SK-N-SH treated with all-trans-retinoic acid at 6 μM for 48 hours (cell line): ENCODE data around the gene ECI2.

ENCODE experiments used
- ESRRG ChIP-seq: fragments of 250-450 bp; sonication (Bioruptor Pico); IDR thresholded peaks from 2 replicates; pipeline ENCODE4 v1.6.1; 2021; ENCODE audit warnings: mild to moderate bottlenecking
- RARB ChIP-seq: fragments of 250-450 bp; sonication (Bioruptor Pico); IDR thresholded peaks from 2 replicates; pipeline ENCODE4 v1.8.0; 2021; ENCODE audit warnings: mild to moderate bottlenecking, moderate library complexity
- ZFP30 ChIP-seq: fragments of 450-650 bp; formaldehyde crosslinking; IDR thresholded peaks from 2 replicates; pipeline ENCODE4 v1.5.0; 2022; ENCODE audit warnings: mild to moderate bottlenecking, moderate library complexity
- ZNF70 ChIP-seq: fragments of 450-650 bp; formaldehyde crosslinking; IDR thresholded peaks from 2 replicates; pipeline ENCODE4 v1.5.0; 2020; ENCODE audit warnings: mild to moderate bottlenecking, moderate library complexity
- TF ChIP-seq, protein P1 (sequence below): fragments of 250-450 bp; sonication (Bioruptor Pico); IDR thresholded peaks from 2 replicates; pipeline ENCODE4 v1.8.0; 2020; ENCODE audit warnings: mild to moderate bottlenecking, moderate library complexity, borderline replicate concordance
- TF ChIP-seq, protein P2 (sequence below): fragments of 250-450 bp; sonication (Bioruptor Pico); IDR thresholded peaks from 2 replicates; pipeline ENCODE4 v1.5.1; 2021; ENCODE audit warnings: mild to moderate bottlenecking, moderate library complexity

DNA sequence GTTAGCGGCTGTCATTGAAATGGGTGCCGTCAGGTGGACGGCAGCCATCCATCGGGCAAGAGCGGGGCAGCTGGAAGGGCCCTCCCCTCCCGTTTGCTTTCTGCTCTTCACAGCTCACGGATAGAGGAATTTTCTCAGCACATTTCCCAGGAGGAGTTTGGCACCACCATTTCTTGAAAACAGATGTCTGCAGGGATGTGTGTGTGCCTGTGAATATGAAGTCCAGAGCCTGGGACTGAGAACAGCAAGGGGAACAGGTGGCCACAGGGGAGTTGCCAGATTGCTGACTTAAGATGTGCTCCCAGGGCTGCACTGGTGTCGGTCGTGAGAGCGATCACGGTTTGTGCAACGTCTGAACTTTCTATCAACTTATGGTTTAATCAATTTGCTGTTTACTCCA, 22.1 kb upstream of the ECI2 start:
- TF ChIP-seq, protein P1, sequence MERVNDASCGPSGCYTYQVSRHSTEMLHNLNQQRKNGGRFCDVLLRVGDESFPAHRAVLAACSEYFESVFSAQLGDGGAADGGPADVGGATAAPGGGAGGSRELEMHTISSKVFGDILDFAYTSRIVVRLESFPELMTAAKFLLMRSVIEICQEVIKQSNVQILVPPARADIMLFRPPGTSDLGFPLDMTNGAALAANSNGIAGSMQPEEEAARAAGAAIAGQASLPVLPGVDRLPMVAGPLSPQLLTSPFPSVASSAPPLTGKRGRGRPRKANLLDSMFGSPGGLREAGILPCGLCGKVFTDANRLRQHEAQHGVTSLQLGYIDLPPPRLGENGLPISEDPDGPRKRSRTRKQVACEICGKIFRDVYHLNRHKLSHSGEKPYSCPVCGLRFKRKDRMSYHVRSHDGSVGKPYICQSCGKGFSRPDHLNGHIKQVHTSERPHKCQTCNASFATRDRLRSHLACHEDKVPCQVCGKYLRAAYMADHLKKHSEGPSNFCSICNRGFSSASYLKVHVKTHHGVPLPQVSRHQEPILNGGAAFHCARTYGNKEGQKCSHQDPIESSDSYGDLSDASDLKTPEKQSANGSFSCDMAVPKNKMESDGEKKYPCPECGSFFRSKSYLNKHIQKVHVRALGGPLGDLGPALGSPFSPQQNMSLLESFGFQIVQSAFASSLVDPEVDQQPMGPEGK, result no peak
- no peak for TF ChIP-seq ZNF70 (CRISPR knock-in tag)
- TF ChIP-seq ESRRG (CRISPR knock-in tag), result no peak
- TF ChIP-seq, protein P2, sequence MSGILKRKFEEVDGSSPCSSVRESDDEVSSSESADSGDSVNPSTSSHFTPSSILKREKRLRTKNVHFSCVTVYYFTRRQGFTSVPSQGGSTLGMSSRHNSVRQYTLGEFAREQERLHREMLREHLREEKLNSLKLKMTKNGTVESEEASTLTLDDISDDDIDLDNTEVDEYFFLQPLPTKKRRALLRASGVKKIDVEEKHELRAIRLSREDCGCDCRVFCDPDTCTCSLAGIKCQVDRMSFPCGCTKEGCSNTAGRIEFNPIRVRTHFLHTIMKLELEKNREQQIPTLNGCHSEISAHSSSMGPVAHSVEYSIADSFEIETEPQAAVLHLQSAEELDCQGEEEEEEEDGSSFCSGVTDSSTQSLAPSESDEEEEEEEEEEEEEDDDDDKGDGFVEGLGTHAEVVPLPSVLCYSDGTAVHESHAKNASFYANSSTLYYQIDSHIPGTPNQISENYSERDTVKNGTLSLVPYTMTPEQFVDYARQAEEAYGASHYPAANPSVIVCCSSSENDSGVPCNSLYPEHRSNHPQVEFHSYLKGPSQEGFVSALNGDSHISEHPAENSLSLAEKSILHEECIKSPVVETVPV (CRISPR knock-in tag), result no peak
- no peak for TF ChIP-seq RARB (CRISPR knock-in tag)
- no peak for TF ChIP-seq ZFP30
